NT2/D1 (cell line): ENCODE data around the gene NRDC.

Experiments
- SUZ12 ChIP-seq: IDR thresholded peaks from 2 replicates; pipeline ENCODE4 v1.6.1; 2011; ENCODE audit not compliant: insufficient read length, insufficient read depth; ENCODE audit errors: extremely low read depth
- YY1 ChIP-seq: IDR thresholded peaks from 2 replicates; pipeline ENCODE4 v1.6.1; 2011; ENCODE audit not compliant: insufficient read length, insufficient read depth
- ZNF274 ChIP-seq: IDR thresholded peaks from 2 replicates; pipeline ENCODE4 v1.6.1; 2011; ENCODE audit warnings: mild to moderate bottlenecking, low read depth, low read length

- no peak for TF ChIP-seq YY1
- no peak for TF ChIP-seq ZNF274
- no peak for TF ChIP-seq SUZ12
Measured at GRCh38 chr1:51818487-51818886, 60.0 kb downstream of the NRDC start.
